HepG2 (cell line): ENCODE measurements around the gene ANKRD11. TPM values are rescaled to one million over a fixed set of nuclear protein-coding genes. Genes with fewer than 3 reads are reported as not detected.

Experiments
- ATAC-seq: fragments of 200-7000 bp; cut with Tn5 transposase; 3 replicates; pipeline ENCODE4 v1.9.1; 2020; ENCODE audit warnings: mild to moderate bottlenecking, moderate library complexity
- BruUV-seq: library from RNA; stranded (reverse); fragments of 400-500 nt; replicated peaks from 2 replicates; lab custom pipeline; 2021; lab: Mats Ljungman, UMichigan
- CTCF ChIA-PET: fragments of 300-600 bp; formaldehyde crosslinking; extraction: SDS; loops from one replicate; lab custom pipeline; 2021; ENCODE audit warnings: low total read pairs, inconsistent platforms, low intra/inter-chr PET ratio; lab: Yijun Ruan, JAX
- POLR2A ChIA-PET: fragments of 350-600 bp; sonication (Branson Sonifier 250); formaldehyde crosslinking; loops from one replicate; lab custom pipeline; 2020; ENCODE audit warnings: antibody characterized with exemption, inconsistent platforms; lab: Yijun Ruan, JAX
- DNase-seq: peaks from one replicate; pipeline ENCODE4 v3.0.0-alpha.2; 2015; ENCODE audit warnings: low spot score
- FAIRE-seq: peaks from 3 replicates; lab custom pipeline; 2011; peaks lifted over from hg19 to GRCh38; lab: Jason Lieb, UNC
- H2AFZ ChIP-seq: one replicate; pipeline ENCODE4 v1.6.1; 2011; ENCODE audit warnings: low read length, inconsistent platforms
- H3K27ac ChIP-seq: fragments of 300-600 bp; 3 replicates; pipeline ENCODE4 v1.8.0; 2011; ENCODE audit warnings: mixed run types, mild to moderate bottlenecking, mixed read lengths, low read length, inconsistent platforms; ENCODE audit not compliant: insufficient read depth; ENCODE audit errors: extremely low read length
- H3K27me3 ChIP-seq, 2 experiments: fragments of 200-600 bp in 1 of 2; 2 replicates in 1 of 2; 3 replicates in 1 of 2; pipeline versions ENCODE4 v1.6.0 to v1.8.0; 2011; ENCODE audit warnings: low read length in 2 of 2, mild to moderate bottlenecking in 2 of 2, moderate library complexity in 2 of 2, inconsistent platforms in 1 of 2; ENCODE audit not compliant: insufficient read depth in 2 of 2, control insufficient read depth in 1 of 2
- H3K36me3 ChIP-seq, 2 experiments: fragments of 200-600 bp in 1 of 2; replicated peaks in 1 of 2; 2 replicates in 1 of 2; 3 replicates in 1 of 2; pipeline versions ENCODE4 v1.5.1 to v1.8.0; 2011; ENCODE audit warnings: low read length in 2 of 2, inconsistent platforms in 1 of 2; ENCODE audit not compliant: insufficient read depth in 2 of 2, control insufficient read depth in 1 of 2
- H3K4me1 ChIP-seq: 2 replicates; pipeline ENCODE4 v1.5.1; 2012; ENCODE audit warnings: low read length, inconsistent platforms; ENCODE audit not compliant: insufficient read depth
- H3K4me2 ChIP-seq: 2 replicates; pipeline ENCODE4 v1.6.0; 2011; ENCODE audit warnings: low read depth, low read length, inconsistent platforms
- H3K4me3 ChIP-seq, 3 experiments: fragments of 200-600 bp in 1 of 3; sonication (generic), shearing (Covaris generic) in 1 of 3; replicated peaks in 1 of 3; 2 replicates each; pipeline ENCODE4 v1.5.1; 2011 to 2016; ENCODE audit warnings: low read length in 3 of 3, inconsistent platforms in 2 of 3, low read depth in 2 of 3, mild to moderate bottlenecking in 2 of 3, control low read depth in 1 of 3, mixed read lengths in 1 of 3; ENCODE audit not compliant: insufficient read depth in 1 of 3
- H3K79me2 ChIP-seq: one replicate; pipeline ENCODE4 v1.6.1; 2011; ENCODE audit warnings: low read length, inconsistent platforms; ENCODE audit not compliant: insufficient read depth
- H3K9ac ChIP-seq: 2 replicates; pipeline ENCODE4 v1.6.0; 2011; ENCODE audit warnings: mild to moderate bottlenecking, low read depth, low read length, inconsistent platforms; ENCODE audit not compliant: insufficient read depth
- H3K9me3 ChIP-seq: 2 replicates; pipeline ENCODE4 v1.5.1; 2012; ENCODE audit warnings: mild to moderate bottlenecking, low read length
- H4K20me1 ChIP-seq: 2 replicates; pipeline ENCODE4 v1.6.0; 2011; ENCODE audit warnings: inconsistent platforms, mild to moderate bottlenecking, low read length, moderate library complexity; ENCODE audit not compliant: insufficient read depth
- AGO2 ChIP-seq: fragments of 200-400 bp; formaldehyde crosslinking; optimal IDR thresholded peaks from 2 replicates; pipeline ENCODE3; 2017; ENCODE audit warnings: mild to moderate bottlenecking, low read depth, low read length, moderate library complexity
- BORCS8-MEF2B ChIP-seq: sonication (generic); formaldehyde crosslinking; IDR thresholded peaks from 2 replicates; pipeline ENCODE4 v1.8.0; 2022; ENCODE audit warnings: mild to moderate bottlenecking, missing genetic modification reagents
- MLLT10 ChIP-seq: sonication (generic); formaldehyde crosslinking; IDR thresholded peaks from 2 replicates; pipeline ENCODE4 v1.4.0; 2020; ENCODE audit warnings: missing genetic modification reagents
- MYC ChIP-seq: sonication (generic); formaldehyde crosslinking; IDR thresholded peaks from 2 replicates; pipeline ENCODE4 v1.9.0; 2021; ENCODE audit warnings: missing genetic modification reagents, borderline replicate concordance
- POLR2G ChIP-seq: fragments of 200-400 bp; formaldehyde crosslinking; IDR thresholded peaks from 2 replicates; pipeline ENCODE4 v1.6.1; 2018; ENCODE audit warnings: mild to moderate bottlenecking, low read depth, low read length, moderate library complexity
- SETDB1 ChIP-seq: sonication (generic); formaldehyde crosslinking; IDR thresholded peaks from 2 replicates; pipeline ENCODE4 v1.5.1; 2020; ENCODE audit warnings: missing genetic modification reagents, mild to moderate bottlenecking, borderline replicate concordance
- STAG1 ChIP-seq: sonication (generic); formaldehyde crosslinking; IDR thresholded peaks from 2 replicates; pipeline ENCODE4 v1.4.0; 2020; ENCODE audit warnings: missing genetic modification reagents
- ZMYM3 ChIP-seq: sonication (generic); formaldehyde crosslinking; IDR thresholded peaks from 2 replicates; pipeline ENCODE4 v1.5.1; 2020; ENCODE audit warnings: mild to moderate bottlenecking, missing genetic modification reagents
- ZNF672 ChIP-seq: sonication (generic); formaldehyde crosslinking; IDR thresholded peaks from 2 replicates; pipeline ENCODE4 v1.8.1; 2022; ENCODE audit warnings: missing genetic modification reagents
- WGBS: methylation state at CpG from one replicate; pipeline ENCODE4 v1.1.6; 2017; ENCODE audit warnings: low lambda C conversion rate; 5-methylcytosine and 5-hydroxymethylcytosine counted together
- in situ Hi-C: cut with HindIII; loops from 2 replicates; pipeline ENCODE4 v1.10.0; 2017; ENCODE audit warnings: low pct_unique_long_range_greater_than_20kb; ENCODE audit not compliant: extremely low pct_ligation_motif_present
- intact Hi-C: fragments of 100-400 bp; cut with micrococcal nuclease; formaldehyde crosslinking; loops from one replicate; pipeline ENCODE4 v1.10.0; 2022; ENCODE audit not compliant: unreplicated experiment
- polyA plus RNA-seq, 8 experiments: library from polyadenylated mRNA; depleted of rRNA in 3 of 8; stranded (reverse) in 7 of 8; unstranded in 1 of 8; fragments of >200 nt; fragmentation: Illumina TruSeq in 4 of 8; extraction: Trizol in 4 of 8; gene quantifications; 2 replicates each; pipeline versions ENCODE4 v1.2.1 to v1.2.3, GENCODE V29; 2011 to 2016; ENCODE audit warnings: low read depth in 4 of 8, missing spikeins in 1 of 8, mixed read lengths in 1 of 8; ENCODE audit not compliant: insufficient read depth in 1 of 8
- total RNA-seq, 5 experiments: library from RNA; depleted of rRNA; stranded (reverse); fragments of >200 nt; fragmentation: Illumina TruSeq; extraction: Trizol; gene quantifications; 2 replicates each; pipeline ENCODE4 v1.2.3, GENCODE V29; 2016; ENCODE audit warnings: low read depth in 1 of 5
- TF ChIP-seq, protein P1 (sequence below): sonication (generic); formaldehyde crosslinking; conservative IDR thresholded peaks from 2 replicates; pipeline ENCODE4 v1.4.0; 2020; ENCODE audit warnings: missing genetic modification reagents
- TF ChIP-seq, protein P2 (sequence below): sonication (generic); formaldehyde crosslinking; IDR thresholded peaks from 2 replicates; pipeline ENCODE4 v1.5.1; 2020; ENCODE audit warnings: missing genetic modification reagents, mild to moderate bottlenecking, borderline replicate concordance
- TF ChIP-seq, protein P3 (sequence below): sonication (generic); formaldehyde crosslinking; IDR thresholded peaks from 2 replicates; pipeline ENCODE4 v1.4.0; 2020; ENCODE audit warnings: mild to moderate bottlenecking, low read depth, missing genetic modification reagents
- TF ChIP-seq, protein P4 (sequence below): sonication (generic); formaldehyde crosslinking; IDR thresholded peaks from 2 replicates; pipeline ENCODE4 v1.5.0; 2020; ENCODE audit warnings: mild to moderate bottlenecking, missing genetic modification reagents, moderate library complexity

ANKRD11 gene
- total and polyA plus RNA-seq, 2 of the 13 experiments (the other 11 are each of a cell fraction or from before 2014, with no cell fraction given), result 21.4 to 38.4 TPM

DNA sequence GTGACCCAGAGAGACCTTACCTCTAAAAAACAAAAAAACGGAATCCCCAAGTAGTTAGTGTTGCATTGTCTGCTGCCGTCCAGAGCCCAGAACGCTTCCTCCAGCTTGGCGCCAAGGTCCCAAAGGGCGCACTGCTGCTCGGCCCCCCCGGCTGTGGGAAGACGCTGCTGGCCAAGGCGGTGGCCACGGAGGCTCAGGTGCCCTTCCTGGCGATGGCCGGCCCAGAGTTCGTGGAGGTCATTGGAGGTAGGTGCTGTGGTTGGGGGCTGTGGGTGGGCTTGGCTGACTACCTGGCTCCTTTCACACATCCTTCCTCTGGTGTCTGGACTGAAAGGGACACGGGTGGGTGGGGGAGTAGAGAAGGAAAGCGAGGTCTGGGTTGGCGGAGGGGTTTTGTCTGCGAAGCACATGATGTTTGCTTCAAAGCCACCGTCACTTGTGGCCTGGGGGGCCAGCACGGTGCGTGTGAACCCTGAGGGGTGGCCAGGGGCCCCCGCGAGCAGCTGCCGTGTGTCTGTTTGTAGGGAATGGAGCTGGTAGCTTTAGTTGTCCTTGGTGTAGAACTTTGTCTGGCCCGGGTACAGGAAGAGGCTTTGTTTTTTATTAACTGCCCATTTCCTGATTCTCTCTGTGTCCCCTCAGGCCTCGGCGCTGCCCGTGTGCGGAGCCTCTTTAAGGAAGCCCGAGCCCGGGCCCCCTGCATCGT, 41.6 kb upstream of the ANKRD11 start (continued):
- TF ChIP-seq, protein P1, sequence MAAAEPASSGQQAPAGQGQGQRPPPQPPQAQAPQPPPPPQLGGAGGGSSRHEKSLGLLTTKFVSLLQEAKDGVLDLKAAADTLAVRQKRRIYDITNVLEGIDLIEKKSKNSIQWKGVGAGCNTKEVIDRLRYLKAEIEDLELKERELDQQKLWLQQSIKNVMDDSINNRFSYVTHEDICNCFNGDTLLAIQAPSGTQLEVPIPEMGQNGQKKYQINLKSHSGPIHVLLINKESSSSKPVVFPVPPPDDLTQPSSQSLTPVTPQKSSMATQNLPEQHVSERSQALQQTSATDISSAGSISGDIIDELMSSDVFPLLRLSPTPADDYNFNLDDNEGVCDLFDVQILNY (CRISPR knock-in tag), result no peak
- no peak for TF ChIP-seq ZMYM3 (CRISPR knock-in tag)
- no peak for TF ChIP-seq MLLT10 (CRISPR knock-in tag)

DNA sequence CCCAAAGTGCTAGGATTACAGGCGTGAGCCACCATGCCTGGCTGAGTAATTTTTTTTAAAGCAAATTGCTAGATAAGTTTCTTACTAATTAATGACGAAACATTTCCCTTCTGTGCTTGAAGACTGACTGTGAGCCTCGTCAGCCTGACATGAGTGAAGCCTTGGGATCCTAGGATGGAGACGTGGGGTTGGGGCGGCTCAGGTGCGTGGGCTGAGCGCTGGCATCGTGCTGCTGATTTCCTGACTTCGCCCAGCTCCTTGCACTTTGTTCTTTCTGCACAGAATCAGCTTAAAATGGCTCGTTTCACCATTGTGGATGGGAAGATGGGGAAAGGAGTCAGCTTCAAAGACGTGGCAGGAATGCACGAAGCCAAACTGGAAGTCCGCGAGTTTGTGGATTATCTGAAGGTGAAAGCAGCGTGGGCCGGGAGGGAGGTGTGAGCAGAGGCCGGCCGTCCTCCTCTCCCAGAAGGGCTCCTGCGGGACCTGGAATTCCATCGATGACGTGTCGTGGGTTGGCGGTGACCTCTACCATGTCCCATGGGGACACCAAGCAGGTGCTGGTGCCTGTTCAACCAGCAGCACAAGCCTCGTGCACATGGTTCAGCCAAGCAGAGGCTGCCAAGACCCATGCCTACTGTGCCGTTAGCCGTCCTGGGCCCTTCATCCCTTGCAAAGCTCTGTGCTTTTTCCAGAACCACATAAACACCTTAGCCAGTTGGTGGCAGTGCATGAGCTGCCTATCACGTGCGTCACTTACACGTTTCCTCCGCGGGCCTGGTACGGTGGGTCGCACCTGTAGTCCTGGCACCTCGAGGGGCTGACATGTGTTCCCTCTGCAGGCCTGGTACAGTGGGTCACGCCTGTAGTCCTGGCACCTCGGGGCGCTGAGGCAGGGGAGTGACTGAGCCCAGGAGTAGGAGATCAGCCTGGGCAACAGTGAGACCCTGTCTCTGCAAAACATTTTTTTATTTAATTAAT, 40.3 kb upstream of the ANKRD11 start:
- H3K79me2 ChIP-seq, result no peaks in the 10 kb centered on the region
- POLR2A ChIA-PET, result interaction anchor here (2.2 kb wide), 1 partner anchor 22 kb away, joined by 5 read pairs; the partner anchor contains the start of gene SPG7
- H3K27ac ChIP-seq, result no peak overlapping the region
- 0 out of 2 replicates have a peak, but pooled peaks cover 3% of the 10 kb centered on the region for H4K20me1 ChIP-seq
- CTCF ChIA-PET, result no interaction called here
- no TSS peak for BruUV-seq
- 0 out of 2 replicates have a peak, but pooled peaks cover 4% of the 10 kb centered on the region for H3K4me1 ChIP-seq
- in situ Hi-C loops (no loop called here), intact Hi-C loops (no loop called here)
- H3K9ac ChIP-seq, result no peak overlapping the region
- H3K9me3 ChIP-seq, result no peaks in the 10 kb centered on the region
- no peak overlapping the region for H2AFZ ChIP-seq
- no peaks in the 10 kb centered on the region for H3K27me3 ChIP-seq
- H3K36me3 ChIP-seq, result peaks cover 59 to 85% of the 10 kb centered on the region in 2 experiments
- ATAC-seq, result no peak
- H3K4me3 ChIP-seq, result no peak overlapping the region
- FAIRE-seq, result no peak
- no peak overlapping the region for H3K4me2 ChIP-seq
- 96% methylated on average over 35 of the region's 37 CpGs for WGBS
- DNase-seq, result no peak
- TF ChIP-seq STAG1 (CRISPR knock-in tag) (peak; percentile 42), ZNF672 (CRISPR knock-in tag) (peak; percentile 96), SETDB1 (CRISPR knock-in tag) (no peak), POLR2G (0 out of 2 replicates have a peak, but pooled peaks have one; percentile 28), AGO2 (peak; percentile 75), BORCS8-MEF2B (CRISPR knock-in tag) (no peak), MYC (CRISPR knock-in tag) (peak; percentile 22; the same call in 1 of the 2 replicates)
- TF ChIP-seq, protein P2, sequence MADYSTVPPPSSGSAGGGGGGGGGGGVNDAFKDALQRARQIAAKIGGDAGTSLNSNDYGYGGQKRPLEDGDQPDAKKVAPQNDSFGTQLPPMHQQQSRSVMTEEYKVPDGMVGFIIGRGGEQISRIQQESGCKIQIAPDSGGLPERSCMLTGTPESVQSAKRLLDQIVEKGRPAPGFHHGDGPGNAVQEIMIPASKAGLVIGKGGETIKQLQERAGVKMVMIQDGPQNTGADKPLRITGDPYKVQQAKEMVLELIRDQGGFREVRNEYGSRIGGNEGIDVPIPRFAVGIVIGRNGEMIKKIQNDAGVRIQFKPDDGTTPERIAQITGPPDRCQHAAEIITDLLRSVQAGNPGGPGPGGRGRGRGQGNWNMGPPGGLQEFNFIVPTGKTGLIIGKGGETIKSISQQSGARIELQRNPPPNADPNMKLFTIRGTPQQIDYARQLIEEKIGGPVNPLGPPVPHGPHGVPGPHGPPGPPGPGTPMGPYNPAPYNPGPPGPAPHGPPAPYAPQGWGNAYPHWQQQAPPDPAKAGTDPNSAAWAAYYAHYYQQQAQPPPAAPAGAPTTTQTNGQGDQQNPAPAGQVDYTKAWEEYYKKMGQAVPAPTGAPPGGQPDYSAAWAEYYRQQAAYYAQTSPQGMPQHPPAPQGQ (CRISPR knock-in tag), result 0 out of 2 replicates have a peak, but pooled peaks have one; percentile 48
- TF ChIP-seq, protein P3, sequence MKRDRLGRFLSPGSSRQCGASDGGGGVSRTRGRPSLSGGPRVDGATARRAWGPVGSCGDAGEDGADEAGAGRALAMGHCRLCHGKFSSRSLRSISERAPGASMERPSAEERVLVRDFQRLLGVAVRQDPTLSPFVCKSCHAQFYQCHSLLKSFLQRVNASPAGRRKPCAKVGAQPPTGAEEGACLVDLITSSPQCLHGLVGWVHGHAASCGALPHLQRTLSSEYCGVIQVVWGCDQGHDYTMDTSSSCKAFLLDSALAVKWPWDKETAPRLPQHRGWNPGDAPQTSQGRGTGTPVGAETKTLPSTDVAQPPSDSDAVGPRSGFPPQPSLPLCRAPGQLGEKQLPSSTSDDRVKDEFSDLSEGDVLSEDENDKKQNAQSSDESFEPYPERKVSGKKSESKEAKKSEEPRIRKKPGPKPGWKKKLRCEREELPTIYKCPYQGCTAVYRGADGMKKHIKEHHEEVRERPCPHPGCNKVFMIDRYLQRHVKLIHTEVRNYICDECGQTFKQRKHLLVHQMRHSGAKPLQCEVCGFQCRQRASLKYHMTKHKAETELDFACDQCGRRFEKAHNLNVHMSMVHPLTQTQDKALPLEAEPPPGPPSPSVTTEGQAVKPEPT (CRISPR knock-in tag), result no peak
- TF ChIP-seq, protein P4, sequence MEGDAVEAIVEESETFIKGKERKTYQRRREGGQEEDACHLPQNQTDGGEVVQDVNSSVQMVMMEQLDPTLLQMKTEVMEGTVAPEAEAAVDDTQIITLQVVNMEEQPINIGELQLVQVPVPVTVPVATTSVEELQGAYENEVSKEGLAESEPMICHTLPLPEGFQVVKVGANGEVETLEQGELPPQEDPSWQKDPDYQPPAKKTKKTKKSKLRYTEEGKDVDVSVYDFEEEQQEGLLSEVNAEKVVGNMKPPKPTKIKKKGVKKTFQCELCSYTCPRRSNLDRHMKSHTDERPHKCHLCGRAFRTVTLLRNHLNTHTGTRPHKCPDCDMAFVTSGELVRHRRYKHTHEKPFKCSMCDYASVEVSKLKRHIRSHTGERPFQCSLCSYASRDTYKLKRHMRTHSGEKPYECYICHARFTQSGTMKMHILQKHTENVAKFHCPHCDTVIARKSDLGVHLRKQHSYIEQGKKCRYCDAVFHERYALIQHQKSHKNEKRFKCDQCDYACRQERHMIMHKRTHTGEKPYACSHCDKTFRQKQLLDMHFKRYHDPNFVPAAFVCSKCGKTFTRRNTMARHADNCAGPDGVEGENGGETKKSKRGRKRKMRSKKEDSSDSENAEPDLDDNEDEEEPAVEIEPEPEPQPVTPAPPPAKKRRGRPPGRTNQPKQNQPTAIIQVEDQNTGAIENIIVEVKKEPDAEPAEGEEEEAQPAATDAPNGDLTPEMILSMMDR (CRISPR knock-in tag), result peak; percentile 48
